GM12865 (cell line): Measurements from ENCODE around the gene FXYD4.
A peak's percentile ranks its signal among the peaks of the same experiment; 100 is the strongest.

Experiments used
- DNase-seq: peaks from one replicate; pipeline ENCODE4 v3.0.0; 2010; ENCODE audit warnings: low read depth
- H3K4me3 ChIP-seq: 2 replicates; pipeline ENCODE4 v1.5.1; 2011; ENCODE audit warnings: mild to moderate bottlenecking, low read depth, low read length, control low read depth
- TF ChIP-seq, protein P1 (sequence below): IDR thresholded peaks from 2 replicates; pipeline ENCODE4 v1.5.1; 2011; ENCODE audit warnings: low read length, control low read depth, low read depth, inconsistent platforms; ENCODE audit not compliant: insufficient read depth; ENCODE audit errors: missing control alignments

FXYD4 gene

GRCh38 chr10:43374194-43374593 lies 2.8 kb downstream of the FXYD4 start:
- TF ChIP-seq, protein P1, sequence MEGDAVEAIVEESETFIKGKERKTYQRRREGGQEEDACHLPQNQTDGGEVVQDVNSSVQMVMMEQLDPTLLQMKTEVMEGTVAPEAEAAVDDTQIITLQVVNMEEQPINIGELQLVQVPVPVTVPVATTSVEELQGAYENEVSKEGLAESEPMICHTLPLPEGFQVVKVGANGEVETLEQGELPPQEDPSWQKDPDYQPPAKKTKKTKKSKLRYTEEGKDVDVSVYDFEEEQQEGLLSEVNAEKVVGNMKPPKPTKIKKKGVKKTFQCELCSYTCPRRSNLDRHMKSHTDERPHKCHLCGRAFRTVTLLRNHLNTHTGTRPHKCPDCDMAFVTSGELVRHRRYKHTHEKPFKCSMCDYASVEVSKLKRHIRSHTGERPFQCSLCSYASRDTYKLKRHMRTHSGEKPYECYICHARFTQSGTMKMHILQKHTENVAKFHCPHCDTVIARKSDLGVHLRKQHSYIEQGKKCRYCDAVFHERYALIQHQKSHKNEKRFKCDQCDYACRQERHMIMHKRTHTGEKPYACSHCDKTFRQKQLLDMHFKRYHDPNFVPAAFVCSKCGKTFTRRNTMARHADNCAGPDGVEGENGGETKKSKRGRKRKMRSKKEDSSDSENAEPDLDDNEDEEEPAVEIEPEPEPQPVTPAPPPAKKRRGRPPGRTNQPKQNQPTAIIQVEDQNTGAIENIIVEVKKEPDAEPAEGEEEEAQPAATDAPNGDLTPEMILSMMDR = no peak
- H3K4me3 ChIP-seq = no peak overlapping the region
- DNase-seq = no peak

DNA sequence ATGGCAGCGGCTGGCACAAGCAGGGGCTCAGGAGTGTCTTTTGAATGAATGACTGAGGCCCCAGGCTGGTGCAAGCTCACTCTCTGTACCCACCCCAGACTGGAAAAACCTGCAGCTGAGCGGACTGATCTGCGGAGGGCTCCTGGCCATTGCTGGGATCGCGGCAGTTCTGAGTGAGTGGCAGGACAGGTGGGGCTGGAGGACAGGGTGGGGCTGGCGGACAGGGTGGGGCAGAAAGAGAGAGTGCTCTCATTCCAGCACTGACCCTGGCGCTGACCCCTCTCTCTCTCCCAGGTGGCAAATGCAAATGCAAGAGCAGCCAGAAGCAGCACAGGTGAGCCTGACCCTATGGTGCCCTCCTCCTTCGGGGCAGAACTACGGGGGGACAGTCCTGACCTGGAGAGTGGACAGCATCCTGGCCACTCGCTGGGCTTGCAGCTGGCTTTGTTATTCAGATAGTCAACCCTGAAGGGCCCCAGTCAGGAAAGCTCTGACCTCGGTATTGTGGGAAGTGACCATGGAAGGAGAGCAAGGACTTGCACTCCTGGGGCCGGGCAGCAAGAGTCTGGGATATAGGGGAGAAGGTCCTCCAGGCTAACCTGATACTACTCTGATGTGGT lies 4.1 kb downstream of the FXYD4 start:
- DNase-seq = no peak
- no peak overlapping the region for H3K4me3 ChIP-seq
- TF ChIP-seq, protein P1 = no peak

DNA sequence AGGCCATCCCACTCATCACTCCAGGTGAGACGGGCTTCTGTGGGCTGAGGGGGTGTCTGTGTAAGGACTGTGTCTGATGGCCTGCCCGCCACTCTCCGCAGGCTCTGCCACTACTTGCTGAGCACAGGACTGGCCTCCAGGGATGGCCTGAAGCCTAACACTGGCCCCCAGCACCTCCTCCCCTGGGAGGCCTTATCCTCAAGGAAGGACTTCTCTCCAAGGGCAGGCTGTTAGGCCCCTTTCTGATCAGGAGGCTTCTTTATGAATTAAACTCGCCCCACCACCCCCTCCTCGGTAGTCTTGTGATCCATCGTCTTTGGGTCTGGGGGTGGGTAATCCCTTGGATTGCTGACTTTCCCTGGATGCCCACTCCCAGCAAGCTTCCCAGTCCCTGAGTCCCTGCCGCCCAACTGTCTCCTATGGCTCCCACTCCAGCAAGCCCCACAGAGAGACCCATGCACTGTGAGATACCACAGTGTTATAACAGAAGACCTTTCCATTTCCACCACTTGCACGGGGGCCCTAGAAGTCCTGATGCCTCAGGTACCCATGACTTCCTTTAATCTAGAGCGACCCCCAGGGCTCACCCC lies 4.7 kb downstream of the FXYD4 start:
- TF ChIP-seq, protein P1 = no peak
- no peak for DNase-seq
- no peak overlapping the region for H3K4me3 ChIP-seq

GRCh38 chr10:43376828-43377423 lies 5.5 kb downstream of the FXYD4 start:
- no peak overlapping the region for H3K4me3 ChIP-seq
- TF ChIP-seq, protein P1 = peak; percentile 25
- DNase-seq = no peak

DNA sequence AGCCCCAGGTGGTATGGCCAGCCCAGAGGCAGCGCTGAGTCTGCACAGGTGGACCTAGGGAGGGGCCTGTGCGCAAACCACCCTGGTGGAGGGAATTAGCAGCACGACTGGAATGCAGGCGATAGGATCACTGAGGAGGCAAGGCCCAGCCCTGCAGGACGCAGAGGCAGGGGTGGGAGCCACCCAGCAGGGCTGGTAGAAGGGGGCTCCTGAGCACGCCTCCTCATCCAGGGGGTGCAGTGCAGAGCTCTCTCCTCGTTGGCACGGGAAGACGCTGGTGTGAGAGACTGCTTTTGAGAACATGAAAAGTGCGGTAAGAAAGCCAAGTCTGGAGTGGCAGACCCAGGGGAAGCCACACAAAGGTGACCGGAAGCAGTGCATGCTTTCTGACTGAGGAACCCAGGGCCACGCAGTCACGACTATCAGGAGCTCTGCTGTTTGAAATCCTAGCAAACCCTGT lies 6.0 kb downstream of the FXYD4 start:
- TF ChIP-seq, protein P1 = no peak

DNA sequence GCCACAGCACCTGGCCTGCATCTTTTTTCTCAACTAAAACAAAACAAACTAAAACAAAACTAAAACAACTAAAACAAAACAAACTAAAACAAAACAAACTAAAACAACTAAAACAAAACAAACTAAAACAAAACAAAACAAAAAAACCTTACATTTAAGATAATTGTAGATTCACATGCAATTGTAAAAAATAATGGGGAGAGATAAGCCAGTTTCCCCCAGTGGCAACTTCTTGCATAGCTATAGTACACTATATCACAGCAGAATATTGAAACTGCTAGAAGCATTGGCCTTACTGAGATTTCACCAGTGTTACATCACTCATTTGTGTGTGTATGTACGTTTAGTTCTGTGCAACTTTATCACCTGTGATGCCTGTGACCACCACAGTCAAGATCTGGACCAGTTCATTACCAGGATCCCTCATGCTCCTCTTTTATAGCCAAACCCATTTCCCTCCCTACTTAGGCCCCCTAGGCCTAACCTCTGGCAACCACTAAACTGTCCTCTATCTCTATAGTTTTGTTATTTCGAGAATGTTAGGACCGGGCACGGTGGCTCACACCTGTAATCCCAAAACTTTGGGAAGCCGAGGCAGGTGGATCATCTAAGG lies 9.3 kb downstream of the FXYD4 start:
- no peak overlapping the region for H3K4me3 ChIP-seq
- TF ChIP-seq, protein P1 = no peak
- DNase-seq = no peak

More for the DNA sequence above, 6.0 kb downstream of the FXYD4 start:
- no peak overlapping the region for H3K4me3 ChIP-seq
- DNase-seq = no peak
